AG10803 (cell line): ENCODE measurements around the gene SH3GL2.

Experiments
- DNase-seq: peaks from one replicate; pipeline ENCODE4 v3.0.0; 2010; ENCODE audit warnings: low read depth
- H3K4me3 ChIP-seq: 2 replicates; pipeline ENCODE4 v1.5.1; 2011; ENCODE audit warnings: mild to moderate bottlenecking, low read length, control low read depth
- TF ChIP-seq, protein P1 (sequence below): conservative IDR thresholded peaks from 2 replicates; pipeline ENCODE4 v1.5.1; 2011; ENCODE audit warnings: mild to moderate bottlenecking, low read length, control low read depth, inconsistent platforms

Gene SH3GL2

DNA sequence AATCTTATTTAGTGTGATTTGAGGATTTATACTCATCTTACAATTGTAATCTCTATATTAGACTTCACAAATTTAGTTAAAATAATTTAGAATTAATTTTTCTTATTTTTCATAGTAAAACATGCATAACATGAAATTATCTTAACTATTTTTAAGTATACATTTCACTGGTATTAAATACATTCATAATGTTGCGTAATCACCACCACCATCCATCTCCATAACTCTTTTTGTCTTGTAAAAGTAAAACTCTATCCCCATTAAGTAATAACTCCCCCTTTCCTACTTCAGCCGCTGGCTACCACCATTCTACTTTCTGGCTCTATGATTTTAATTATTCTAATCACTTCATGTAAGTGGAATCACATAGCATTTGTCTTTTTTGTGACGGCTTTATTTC is 193.4 kb downstream of the SH3GL2 start:
- TF ChIP-seq, protein P1, sequence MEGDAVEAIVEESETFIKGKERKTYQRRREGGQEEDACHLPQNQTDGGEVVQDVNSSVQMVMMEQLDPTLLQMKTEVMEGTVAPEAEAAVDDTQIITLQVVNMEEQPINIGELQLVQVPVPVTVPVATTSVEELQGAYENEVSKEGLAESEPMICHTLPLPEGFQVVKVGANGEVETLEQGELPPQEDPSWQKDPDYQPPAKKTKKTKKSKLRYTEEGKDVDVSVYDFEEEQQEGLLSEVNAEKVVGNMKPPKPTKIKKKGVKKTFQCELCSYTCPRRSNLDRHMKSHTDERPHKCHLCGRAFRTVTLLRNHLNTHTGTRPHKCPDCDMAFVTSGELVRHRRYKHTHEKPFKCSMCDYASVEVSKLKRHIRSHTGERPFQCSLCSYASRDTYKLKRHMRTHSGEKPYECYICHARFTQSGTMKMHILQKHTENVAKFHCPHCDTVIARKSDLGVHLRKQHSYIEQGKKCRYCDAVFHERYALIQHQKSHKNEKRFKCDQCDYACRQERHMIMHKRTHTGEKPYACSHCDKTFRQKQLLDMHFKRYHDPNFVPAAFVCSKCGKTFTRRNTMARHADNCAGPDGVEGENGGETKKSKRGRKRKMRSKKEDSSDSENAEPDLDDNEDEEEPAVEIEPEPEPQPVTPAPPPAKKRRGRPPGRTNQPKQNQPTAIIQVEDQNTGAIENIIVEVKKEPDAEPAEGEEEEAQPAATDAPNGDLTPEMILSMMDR: no peak
- no peak for DNase-seq
- no peak overlapping the region for H3K4me3 ChIP-seq

DNA sequence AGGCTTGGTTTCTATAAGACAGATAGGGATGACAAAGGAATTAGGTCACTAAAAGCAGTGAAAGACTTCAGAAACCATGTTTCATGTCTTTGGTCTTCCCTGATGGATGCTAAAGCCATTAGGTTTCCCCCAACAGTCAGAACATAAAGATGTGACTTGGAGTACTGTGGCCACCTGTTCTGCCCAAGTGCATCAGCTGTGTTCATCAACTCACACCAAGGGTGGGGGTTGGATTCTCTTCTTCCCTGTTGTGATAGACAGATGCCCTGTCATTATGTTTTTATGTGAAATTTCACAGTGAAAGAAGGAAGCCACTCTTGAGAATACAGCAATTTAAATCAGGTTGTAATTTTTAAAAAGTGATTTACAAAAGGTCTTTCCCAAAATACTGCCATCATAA is 196.8 kb downstream of the SH3GL2 start:
- DNase-seq: no peak
- TF ChIP-seq, protein P1: no peak
- H3K4me3 ChIP-seq: no peak overlapping the region

DNA sequence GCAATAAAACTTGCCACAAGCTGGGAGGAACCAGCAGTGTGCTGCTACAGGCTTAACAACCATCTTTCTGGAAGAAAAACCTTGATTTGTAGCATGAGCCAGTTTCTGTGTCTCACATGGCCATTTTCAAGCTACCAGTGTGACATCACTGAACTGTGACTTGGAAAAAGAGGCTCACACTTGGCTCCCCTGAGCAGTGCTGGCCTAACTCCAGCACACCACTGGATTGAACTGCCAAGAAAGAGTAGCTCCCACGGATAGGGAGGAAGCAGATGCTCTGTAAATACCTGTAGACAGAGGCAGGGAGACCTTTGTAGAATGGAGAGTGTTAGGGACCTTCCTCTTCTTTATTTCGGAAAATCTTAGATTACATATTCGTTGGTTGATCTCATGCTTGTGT is 197.9 kb downstream of the SH3GL2 start:
- no peak for DNase-seq
- TF ChIP-seq, protein P1: no peak
- H3K4me3 ChIP-seq: no peak overlapping the region

DNA sequence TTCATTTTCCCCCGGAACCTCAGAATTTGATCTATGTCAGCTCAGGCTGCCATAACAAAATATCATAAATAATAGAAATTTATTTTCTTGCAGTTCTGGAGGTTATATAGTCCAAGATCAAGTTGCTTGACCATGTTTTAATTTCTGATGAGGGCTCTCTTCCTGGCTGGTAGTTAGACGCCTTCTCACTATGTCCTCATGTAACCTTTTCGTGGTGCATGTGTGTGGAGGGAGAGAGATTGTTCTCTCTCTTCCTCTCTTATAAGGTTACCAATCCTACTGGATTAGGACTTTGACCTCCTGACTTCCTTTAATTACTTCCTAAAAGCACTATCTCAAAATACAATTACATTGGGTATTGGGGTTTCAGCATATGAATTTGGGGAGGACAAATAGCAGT is 198.6 kb downstream of the SH3GL2 start:
- TF ChIP-seq, protein P1: no peak
- no peak for DNase-seq
- no peak overlapping the region for H3K4me3 ChIP-seq

DNA sequence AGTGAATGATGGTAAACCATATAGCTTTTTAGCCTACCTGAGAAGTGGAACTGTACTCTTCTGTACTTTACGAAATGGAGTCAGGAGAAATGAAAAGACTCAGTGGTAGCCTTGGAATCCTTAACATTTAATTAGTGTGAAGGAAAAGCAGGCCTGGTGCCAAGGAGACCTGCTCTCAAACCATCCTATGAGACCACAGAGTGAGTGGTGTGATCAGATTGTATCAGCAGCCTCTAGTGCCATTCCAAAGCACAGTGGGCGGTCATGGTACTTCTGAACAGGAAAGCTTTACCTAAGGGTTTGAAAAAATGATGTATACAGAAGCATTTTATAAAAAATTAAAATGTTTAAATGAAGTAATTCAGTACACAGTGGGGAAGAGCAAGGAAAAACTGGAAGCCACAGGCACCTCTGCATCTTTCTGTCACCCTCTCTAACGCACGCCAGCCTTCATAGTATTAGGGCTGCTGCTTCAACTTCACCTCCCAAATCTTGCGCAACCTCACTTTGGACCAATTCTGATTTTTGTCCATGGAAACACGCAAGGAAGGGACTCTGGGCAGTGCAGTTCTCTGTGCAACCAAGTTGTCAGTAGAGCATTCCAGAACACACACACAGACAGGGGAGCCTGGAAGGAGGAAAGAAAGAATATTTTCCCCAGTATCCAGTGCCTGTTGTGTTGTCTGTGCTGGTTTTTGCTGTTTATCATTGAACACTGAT is 203.7 kb downstream of the SH3GL2 start:
- no peak overlapping the region for H3K4me3 ChIP-seq
- DNase-seq: no peak
- TF ChIP-seq, protein P1: no peak

DNA sequence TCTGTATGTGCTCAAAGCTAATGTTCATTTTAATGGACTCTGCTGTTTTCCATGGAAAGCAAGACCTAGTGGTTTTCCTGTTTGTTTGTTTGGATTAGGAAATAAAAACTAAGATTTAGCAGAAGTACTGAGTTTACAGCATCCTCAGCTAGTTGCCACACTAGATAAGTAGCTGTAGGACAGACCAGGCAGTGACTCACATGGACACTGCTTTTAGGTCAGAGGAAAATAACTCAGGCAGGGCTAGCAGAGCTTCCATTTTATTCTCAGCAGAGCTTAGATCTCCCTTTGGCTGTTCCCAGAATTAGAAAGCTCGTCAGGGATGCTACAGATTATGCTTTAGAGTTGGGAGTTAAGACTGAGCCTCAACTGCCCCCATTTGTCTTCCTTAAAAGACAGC is 204.4 kb downstream of the SH3GL2 start:
- DNase-seq: no peak
- TF ChIP-seq, protein P1: no peak
- H3K4me3 ChIP-seq: no peak overlapping the region

DNA sequence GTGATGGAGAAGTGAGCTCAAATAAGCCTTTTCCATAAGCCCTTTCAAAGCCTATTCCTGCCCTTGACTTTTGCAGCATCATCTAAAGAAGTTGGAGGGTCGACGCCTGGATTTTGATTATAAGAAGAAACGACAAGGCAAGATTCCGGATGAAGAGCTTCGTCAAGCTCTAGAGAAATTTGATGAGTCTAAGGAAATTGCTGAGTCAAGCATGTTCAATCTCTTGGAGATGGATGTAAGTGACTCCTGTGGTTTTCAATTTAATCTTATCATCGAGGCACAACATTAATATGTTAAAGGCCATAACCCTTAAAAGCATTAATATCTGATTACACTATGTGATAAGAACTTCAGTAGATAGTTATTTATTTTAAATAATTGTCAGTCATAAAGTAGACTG is 210.4 kb downstream of the SH3GL2 start:
- TF ChIP-seq, protein P1: no peak
- DNase-seq: no peak
- no peak overlapping the region for H3K4me3 ChIP-seq
